Myocyte (in vitro differentiated cells): ENCODE results near the gene PRSS53. TPM values are rescaled to one million over a fixed set of nuclear protein-coding genes. Genes with fewer than 3 reads are reported as not detected.
"Not testable (repeated sequence)": the region's sequence is repeated elsewhere in the genome, so short reads cannot be mapped to it uniquely, and the experiment has no call there.

Experiments used
- DNase-seq: peaks from one replicate; pipeline ENCODE4 v3.0.0-alpha.2; 2012; ENCODE audit warnings: low read depth
- total RNA-seq: library from RNA; depleted of rRNA; stranded (reverse); fragments of >200 nt; gene quantifications from 2 replicates; pipeline ENCODE4 v1.2.3, GENCODE V29; 2014

PRSS53 gene
- total RNA-seq, 1 donor from 2014 or later = 4.1 TPM

GRCh38 chr16:31118223-31119155 lies 29.7 kb upstream of the PRSS53 start:
- DNase-seq = peak; percentile 44

GRCh38 chr16:31117384-31118222 lies 28.9 kb upstream of the PRSS53 start, which contains the start of gene KAT8:
TSS of gene KAT8 (plus strand) at chr16:31117664. CDS start at chr16:31117682, 18 bp downstream.
- DNase-seq = peak; percentile 99

DNA sequence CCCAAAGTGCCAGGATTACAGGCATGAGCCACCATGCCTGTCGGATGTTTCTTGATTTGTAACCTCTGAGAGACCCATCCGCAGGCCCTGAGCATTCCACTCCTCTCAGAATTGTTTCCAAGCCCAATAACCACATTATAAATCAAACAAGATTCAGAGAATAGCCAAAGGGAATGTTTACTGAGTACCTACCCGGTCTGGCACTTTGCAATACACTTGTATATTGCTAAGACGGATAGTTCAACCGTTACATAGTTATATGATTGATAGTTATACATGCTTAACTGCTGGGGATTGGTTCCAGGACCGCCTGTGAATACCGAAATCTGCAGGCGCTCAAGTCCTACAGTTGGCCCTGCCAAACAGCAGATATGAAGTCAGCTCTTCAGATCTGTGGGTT lies 25.7 kb upstream of the PRSS53 start:
- no peak for DNase-seq

DNA sequence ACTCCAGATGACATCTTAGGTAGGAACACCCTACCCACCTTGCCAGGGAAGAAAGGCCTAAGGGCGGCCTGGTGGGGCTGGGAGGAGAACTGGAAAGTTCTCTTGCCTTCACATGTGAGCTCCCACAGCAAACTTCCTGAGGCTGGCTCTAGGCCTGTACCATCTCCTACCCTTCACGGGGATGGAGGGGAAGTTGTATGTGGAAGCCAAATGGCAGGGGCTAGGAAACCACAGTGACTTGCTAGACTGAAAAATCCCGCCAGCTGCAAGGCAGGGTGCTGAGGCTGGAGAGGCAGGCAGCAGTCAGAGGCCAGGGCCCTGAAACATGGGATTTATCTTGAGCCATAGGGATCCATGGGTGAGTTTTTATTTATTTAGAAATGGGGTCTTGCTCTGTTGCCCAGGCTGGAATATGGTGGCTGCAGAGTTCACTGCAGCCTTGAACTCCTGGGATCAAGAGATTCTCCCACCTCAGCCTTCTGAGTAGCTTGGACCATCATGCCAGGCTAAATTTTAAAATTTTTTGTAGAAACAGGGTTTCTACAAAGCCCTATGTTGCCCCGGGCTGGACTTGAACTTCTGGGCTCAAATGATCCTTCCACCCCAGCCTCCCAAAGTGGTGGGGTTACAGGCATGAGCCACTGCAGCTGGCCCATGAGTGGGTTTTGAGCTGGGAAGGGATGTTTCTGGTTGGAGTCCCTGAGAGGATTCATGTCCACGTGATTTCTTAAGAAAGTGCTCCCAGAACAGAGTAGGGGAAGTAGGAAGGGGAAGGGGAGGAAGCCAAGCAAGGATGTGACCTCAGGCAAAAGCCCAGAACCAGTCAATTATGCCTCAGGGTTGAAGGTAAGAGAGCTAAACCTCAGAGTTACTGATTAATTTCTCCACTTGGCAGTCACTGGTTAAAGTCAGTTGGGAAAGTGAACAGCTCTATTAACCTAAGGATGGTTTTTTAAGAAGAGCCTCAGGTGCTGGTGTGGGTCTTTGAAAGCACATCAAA lies 24.7 kb upstream of the PRSS53 start:
- DNase-seq = peak; percentile 78

- DNase-seq = no peak
Measured at GRCh38 chr16:31112711-31113110, 24.0 kb upstream of the PRSS53 start.

DNA sequence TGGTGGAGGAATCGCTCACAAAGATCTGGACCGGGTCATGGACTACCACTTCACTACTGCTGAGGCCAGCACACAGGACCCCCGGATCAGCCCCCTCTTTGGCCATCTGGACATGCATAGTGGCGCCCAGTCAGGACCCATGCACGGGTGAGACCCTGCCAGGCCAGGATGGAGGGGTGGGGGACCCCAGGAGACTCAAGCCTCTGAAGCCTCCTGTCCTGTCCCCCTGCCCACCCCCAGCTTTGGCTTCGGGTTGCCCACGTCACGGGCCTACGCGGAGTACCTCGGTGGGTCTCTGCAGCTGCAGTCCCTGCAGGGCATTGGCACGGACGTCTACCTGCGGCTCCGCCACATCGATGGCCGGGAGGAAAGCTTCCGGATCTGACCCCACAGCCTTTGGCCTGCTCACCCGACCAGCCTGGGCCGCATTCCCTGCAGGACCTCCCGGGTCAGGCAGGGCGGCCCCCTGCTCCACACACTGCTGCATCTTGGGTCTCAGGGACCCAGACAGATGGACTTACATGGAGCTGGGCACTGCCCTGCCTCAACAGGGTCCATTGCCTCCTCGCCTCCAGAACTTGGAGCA lies 23.2 kb upstream of the PRSS53 start:
- no peak for DNase-seq

- DNase-seq = peak; percentile 98
Measured at GRCh38 chr16:31110106-31111034, 21.6 kb upstream of the PRSS53 start.

DNA sequence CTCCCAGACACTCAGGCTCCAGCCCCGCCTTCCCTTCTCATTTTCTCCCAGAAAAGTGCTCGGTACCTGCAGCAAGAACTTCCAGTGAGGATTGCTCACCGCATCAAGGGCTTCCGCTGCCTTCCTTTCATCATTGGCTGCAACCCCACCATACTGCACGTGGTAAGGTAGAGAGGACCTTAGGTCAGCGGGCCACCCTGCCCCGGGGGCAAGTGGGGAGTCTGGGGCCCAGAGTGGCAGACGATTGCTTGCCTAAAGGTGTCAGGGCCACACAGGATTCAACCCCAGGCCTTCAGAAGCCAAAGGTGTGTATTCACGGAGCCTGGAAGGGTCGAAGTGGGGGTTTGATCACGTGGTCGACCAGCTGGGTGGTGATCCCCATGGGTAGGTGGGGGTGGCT lies 20.9 kb upstream of the PRSS53 start:
- no peak for DNase-seq

GRCh38 chr16:31108794-31109558 lies 20.2 kb upstream of the PRSS53 start:
- DNase-seq = no peak

- peak; percentile 82 for DNase-seq
Measured at GRCh38 chr16:31108035-31108793, 19.5 kb upstream of the PRSS53 start, which contains the start of gene BCKDK. TSS of gene BCKDK (plus strand) at chr16:31108386. CDS start at chr16:31109224, 838 bp downstream.

DNA sequence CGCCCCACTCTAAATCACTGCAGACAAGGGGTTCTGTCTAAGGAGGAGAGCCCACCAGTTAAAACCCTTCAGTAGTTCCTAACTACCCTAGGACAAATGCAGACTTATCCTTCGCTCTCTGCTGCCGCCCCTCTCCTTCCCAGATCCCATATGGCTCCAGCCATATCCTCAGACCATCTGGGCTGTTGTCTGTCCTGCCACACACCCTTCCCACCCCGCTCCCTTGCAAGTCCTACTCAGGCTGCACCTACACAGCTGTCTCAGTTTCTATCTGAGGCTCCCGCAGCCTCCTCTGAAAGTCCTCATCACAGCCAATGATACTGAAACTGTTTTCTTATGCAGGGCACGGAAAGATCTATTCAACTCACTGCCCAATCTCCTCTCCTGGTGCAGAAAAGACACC lies 18.7 kb upstream of the PRSS53 start:
- DNase-seq = no peak

- DNase-seq = no peak
Measured at GRCh38 chr16:31106509-31107464, 18.0 kb upstream of the PRSS53 start.

DNA sequence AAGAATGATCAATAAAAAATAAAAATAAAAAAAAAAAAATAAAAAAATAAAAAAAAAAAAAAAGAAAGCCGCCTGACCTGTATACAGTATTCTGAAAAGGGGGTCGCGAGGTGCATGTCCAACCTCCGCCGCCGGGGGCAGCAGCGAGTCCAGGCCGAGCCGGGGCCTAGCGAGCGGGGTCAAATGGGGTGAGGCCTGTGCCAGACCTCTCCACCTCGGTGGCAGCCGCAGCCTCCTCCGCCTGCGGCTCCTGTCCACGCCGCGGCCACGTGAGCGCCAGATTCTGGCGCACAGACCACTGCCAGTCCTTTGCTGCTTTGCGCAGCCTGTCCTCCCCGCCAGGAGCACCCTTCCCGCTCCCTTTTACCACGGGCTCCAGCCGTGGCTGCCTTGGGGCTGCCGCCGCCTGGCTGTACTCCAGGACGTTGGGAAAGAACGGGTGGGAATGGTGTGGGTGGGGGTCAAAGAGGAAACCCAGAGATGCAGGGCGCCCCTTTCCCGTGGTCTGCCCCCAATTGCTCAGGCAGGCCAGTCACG lies 17.0 kb upstream of the PRSS53 start:
- peak; percentile 81 for DNase-seq

DNA sequence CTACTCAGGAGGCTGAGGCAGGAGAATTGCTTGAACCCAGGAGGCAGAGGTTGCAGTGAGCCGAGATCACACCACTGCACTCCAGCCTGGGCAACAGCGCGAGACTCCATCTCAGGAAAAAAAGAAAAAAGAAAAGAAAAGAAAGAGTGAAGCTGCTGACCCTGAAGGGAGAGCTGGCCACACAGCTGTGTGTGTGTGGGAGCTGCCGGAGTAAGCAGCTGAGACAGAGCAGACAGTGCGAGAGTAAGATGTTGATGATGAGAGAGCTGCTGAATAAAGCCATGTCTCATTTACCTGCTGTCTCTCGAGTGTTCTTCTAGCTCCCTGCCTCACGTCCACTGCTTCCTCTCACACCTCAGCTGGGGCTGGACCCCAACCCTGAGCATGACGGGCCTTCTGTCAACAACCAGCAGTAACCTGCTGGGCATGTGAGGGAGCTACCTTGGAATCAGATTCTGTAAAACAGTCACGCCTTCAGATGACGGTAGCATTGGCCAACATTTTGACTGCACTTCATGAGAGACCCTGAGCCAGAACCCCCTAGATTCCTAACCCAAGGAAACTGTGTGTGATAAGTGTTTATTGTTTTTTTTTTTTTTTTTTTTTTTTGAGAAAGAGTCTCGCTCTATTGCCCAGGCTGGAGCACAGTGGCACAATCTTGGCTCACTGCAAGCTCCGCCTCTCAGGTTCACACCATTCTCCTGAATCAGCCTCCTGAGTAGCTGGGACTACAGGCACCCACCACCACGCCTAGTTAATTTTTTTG lies 12.3 kb upstream of the PRSS53 start:
- DNase-seq = not testable (repeated sequence)
